Mammary epithelial cell (primary cell): Measurements from ENCODE around the gene DMD.

Experiments
- CTCF ChIP-seq, 2 donors: IDR thresholded peaks in 1 of 2; conservative IDR thresholded peaks in 1 of 2; 2 replicates each; pipeline ENCODE4 v1.5.1; 2011 to 2012; ENCODE audit warnings: inconsistent platforms in 2 of 2, low read length in 2 of 2, mild to moderate bottlenecking in 2 of 2, control low read depth in 1 of 2, low read depth in 1 of 2; ENCODE audit not compliant: insufficient read depth in 1 of 2; ENCODE audit errors: extremely low read depth in 1 of 2
- EZH2 ChIP-seq: IDR thresholded peaks from 2 replicates; pipeline ENCODE4 v1.6.1; 2012; ENCODE audit warnings: low read length, inconsistent platforms, borderline replicate concordance

GRCh38 chrX:31353095-31353494, 1858.3 kb downstream of the DMD start:
- TF ChIP-seq CTCF (conservative IDR thresholded peaks at IDR 0.05 in 1 of 2, IDR thresholded peaks at IDR 0.05 in 1 of 2; ENCODE audit: extremely low read depth in 1 of 2, insufficient read depth in 1 of 2, low read depth in 1 of 2, low read length in 2 of 2) (no peak), EZH2 (no peak)
